Measurements from ENCODE around the gene KDM5A.

DNA sequence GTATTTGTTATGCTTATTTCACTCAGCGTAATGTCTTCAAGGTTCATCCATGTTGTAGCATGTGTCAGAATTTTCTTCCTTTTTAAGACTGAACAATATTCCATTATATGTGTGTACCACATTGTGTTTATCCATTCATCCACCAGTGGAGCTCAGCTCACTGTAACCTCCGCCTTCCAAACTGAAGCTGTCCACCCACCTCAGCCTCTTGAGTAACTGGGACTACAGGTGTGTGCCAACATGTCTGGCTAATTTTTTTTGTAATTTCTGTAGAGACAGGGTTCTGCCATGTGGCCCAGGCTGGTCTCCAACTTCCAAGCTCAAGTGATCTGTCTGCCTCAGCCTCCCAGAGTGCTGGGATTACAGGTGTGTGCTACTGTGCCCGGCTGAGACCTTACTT, 33.4 kb upstream of the KDM5A start:
- TF ChIP-seq, protein P1, sequence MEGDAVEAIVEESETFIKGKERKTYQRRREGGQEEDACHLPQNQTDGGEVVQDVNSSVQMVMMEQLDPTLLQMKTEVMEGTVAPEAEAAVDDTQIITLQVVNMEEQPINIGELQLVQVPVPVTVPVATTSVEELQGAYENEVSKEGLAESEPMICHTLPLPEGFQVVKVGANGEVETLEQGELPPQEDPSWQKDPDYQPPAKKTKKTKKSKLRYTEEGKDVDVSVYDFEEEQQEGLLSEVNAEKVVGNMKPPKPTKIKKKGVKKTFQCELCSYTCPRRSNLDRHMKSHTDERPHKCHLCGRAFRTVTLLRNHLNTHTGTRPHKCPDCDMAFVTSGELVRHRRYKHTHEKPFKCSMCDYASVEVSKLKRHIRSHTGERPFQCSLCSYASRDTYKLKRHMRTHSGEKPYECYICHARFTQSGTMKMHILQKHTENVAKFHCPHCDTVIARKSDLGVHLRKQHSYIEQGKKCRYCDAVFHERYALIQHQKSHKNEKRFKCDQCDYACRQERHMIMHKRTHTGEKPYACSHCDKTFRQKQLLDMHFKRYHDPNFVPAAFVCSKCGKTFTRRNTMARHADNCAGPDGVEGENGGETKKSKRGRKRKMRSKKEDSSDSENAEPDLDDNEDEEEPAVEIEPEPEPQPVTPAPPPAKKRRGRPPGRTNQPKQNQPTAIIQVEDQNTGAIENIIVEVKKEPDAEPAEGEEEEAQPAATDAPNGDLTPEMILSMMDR (IDR thresholded peaks at IDR 0.05; ENCODE audit: insufficient read depth, low read depth, low read length) = no peak
- TF ChIP-seq EZH2 (IDR thresholded peaks at IDR 0.05; ENCODE audit: insufficient read depth, low read length) = no peak
